ENCODE data around the gene TMEM167A. TPM values are rescaled to one million over a fixed set of nuclear protein-coding genes. Genes with fewer than 3 reads are reported as not detected.

TMEM167A gene
- total and polyA plus RNA-seq, 2 of the 8 experiments (the other 6 are each of a cell fraction or from before 2014, with no cell fraction given), result 50.6 to 178 TPM

DNA sequence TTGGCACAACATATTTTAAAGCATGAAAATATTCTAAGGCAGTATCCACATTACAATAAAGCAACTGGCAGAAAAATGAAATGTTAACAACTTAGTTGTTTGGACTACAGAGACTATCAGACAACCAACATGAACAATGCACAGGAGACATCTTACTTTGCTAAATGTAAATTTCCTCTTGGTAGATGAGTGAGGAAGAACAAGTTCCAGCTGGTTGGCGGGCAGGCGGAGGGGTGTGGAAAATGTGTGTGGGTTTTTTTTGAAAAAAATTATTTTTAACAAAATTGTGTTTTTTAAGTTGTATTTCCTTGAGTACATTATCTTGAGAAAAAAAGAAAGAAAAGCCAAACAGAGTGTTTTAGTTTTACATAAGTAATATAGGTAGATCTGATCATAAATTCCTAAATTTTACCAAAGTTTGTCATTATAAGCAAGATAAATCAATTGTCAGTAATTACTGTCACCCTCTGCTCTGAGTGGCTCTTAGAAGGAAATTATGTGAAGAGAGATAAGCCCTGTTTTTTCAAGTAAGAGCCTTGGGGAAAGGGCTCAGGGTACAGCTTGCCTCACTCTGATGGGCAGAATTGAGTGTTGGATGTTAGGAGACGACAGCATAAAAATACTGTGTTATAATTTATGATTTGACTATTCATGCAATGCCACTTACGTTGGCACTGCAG lies 42.5 kb downstream of the TMEM167A start (continued):
- TF ChIP-seq, protein P1, sequence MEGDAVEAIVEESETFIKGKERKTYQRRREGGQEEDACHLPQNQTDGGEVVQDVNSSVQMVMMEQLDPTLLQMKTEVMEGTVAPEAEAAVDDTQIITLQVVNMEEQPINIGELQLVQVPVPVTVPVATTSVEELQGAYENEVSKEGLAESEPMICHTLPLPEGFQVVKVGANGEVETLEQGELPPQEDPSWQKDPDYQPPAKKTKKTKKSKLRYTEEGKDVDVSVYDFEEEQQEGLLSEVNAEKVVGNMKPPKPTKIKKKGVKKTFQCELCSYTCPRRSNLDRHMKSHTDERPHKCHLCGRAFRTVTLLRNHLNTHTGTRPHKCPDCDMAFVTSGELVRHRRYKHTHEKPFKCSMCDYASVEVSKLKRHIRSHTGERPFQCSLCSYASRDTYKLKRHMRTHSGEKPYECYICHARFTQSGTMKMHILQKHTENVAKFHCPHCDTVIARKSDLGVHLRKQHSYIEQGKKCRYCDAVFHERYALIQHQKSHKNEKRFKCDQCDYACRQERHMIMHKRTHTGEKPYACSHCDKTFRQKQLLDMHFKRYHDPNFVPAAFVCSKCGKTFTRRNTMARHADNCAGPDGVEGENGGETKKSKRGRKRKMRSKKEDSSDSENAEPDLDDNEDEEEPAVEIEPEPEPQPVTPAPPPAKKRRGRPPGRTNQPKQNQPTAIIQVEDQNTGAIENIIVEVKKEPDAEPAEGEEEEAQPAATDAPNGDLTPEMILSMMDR (IDR thresholded peaks at IDR 0.05; ENCODE audit: control extremely low read depth in 1 of 3, insufficient read depth in 1 of 3, low read depth in 1 of 3, low read length in 3 of 3), result no peak
- no peak for TF ChIP-seq TAF1 (IDR thresholded peaks at IDR 0.05; ENCODE audit: low read depth, low read length)
- TF ChIP-seq HDAC2 (IDR thresholded peaks at IDR 0.05; ENCODE audit: borderline replicate concordance in 1 of 2, low read depth in 2 of 2, low read length in 2 of 2), result no peak
- no peak for TF ChIP-seq TCF12 (IDR thresholded peaks at IDR 0.05; ENCODE audit: low read depth, low read length)
- TF ChIP-seq ZNF274 (IDR thresholded peaks at IDR 0.05; ENCODE audit: borderline replicate concordance, extremely low read depth, low read length), result no peak
- TF ChIP-seq POLR2A (IDR thresholded peaks at IDR 0.05; ENCODE audit: control extremely low read depth in 1 of 2, low read depth in 2 of 2, low read length in 2 of 2), result no peak
- no peak for TF ChIP-seq CHD1 (IDR thresholded peaks at IDR 0.05; ENCODE audit: low read depth, low read length)

Data from H1 (cell line).